Hematopoietic multipotent progenitor cell treated with erythropoietin and hydrocortisone succinate and interleukin-3 and kit ligand, for 4 days (in vitro differentiated cells): ENCODE measurements around the gene UPP1.
"Not testable (repeated sequence)": the region's sequence is repeated elsewhere in the genome, so short reads cannot be mapped to it uniquely, and the experiment has no call there.

Source experiments
- DNase-seq: peaks from one replicate; pipeline ENCODE4 v3.0.0-alpha.2; 2015

UPP1 gene

GRCh38 chr7:48089046-48090003 lies at the start of gene UPP1:
UPP1 (plus strand) TSS chr7:48089265; CDS start chr7:48094784, 5,519 bp downstream.
- peak; percentile 35 for DNase-seq

GRCh38 chr7:48040944-48041652 lies 48.0 kb upstream of the UPP1 start:
- no peak for DNase-seq

- no peak for DNase-seq
Measured at GRCh38 chr7:48041653-48041970, 47.5 kb upstream of the UPP1 start.

- no peak for DNase-seq
Measured at GRCh38 chr7:48042216-48042615, 46.8 kb upstream of the UPP1 start.

GRCh38 chr7:48042636-48043035 lies 46.4 kb upstream of the UPP1 start:
- no peak for DNase-seq

GRCh38 chr7:48045195-48045765 lies 43.8 kb upstream of the UPP1 start:
- DNase-seq, result no peak

- DNase-seq, result peak; percentile 20
Measured at GRCh38 chr7:48046458-48046857, 42.6 kb upstream of the UPP1 start.

GRCh38 chr7:48048113-48048512 lies 41.0 kb upstream of the UPP1 start:
- no peak for DNase-seq

GRCh38 chr7:48049850-48050249 lies 39.2 kb upstream of the UPP1 start:
- DNase-seq, result no peak

GRCh38 chr7:48052748-48053147 lies 36.3 kb upstream of the UPP1 start:
- no peak for DNase-seq

- no peak for DNase-seq
Measured at GRCh38 chr7:48053736-48054135, 35.3 kb upstream of the UPP1 start.

- DNase-seq, result no peak
Measured at GRCh38 chr7:48058990-48059389, 30.1 kb upstream of the UPP1 start.

- no peak for DNase-seq
Measured at GRCh38 chr7:48059706-48060105, 29.4 kb upstream of the UPP1 start.

- DNase-seq, result no peak
Measured at GRCh38 chr7:48063985-48064384, 25.1 kb upstream of the UPP1 start.

- no peak for DNase-seq
Measured at GRCh38 chr7:48067475-48067874, 21.6 kb upstream of the UPP1 start.

- no peak for DNase-seq
Measured at GRCh38 chr7:48074204-48074654, 14.8 kb upstream of the UPP1 start.

GRCh38 chr7:48077423-48077822 lies 11.6 kb upstream of the UPP1 start:
- no peak for DNase-seq

- DNase-seq, result no peak
Measured at GRCh38 chr7:48078470-48078869, 10.6 kb upstream of the UPP1 start.

GRCh38 chr7:48082378-48082777 lies 6.7 kb upstream of the UPP1 start:
- not testable (repeated sequence) for DNase-seq

GRCh38 chr7:48083114-48083830 lies 5.8 kb upstream of the UPP1 start:
- no peak for DNase-seq

GRCh38 chr7:48084727-48085432 lies 4.2 kb upstream of the UPP1 start:
- peak; percentile 92 for DNase-seq

GRCh38 chr7:48085433-48085791 lies 3.7 kb upstream of the UPP1 start:
- DNase-seq, result peak; percentile 24

- no peak for DNase-seq
Measured at GRCh38 chr7:48085942-48086341, 3.1 kb upstream of the UPP1 start.
